GM18519 (cell line): ENCODE data around the gene SIGLEC8.

Experiments used
- ATAC-seq: cut with Tn5 transposase; IDR thresholded peaks from one replicate; pipeline ENCODE4 v1.9.1; 2021; ENCODE audit warnings: mild to moderate bottlenecking, moderate library complexity; ENCODE audit not compliant: unreplicated experiment, low FRiP score

Gene SIGLEC8

GRCh38 chr19:51410950-51411748 is 47.1 kb downstream of the SIGLEC8 start:
- ATAC-seq = no peak

GRCh38 chr19:51407511-51408131 is 50.6 kb downstream of the SIGLEC8 start:
- ATAC-seq = no peak

GRCh38 chr19:51402117-51402516 is 56.1 kb downstream of the SIGLEC8 start:
- ATAC-seq = no peak
